Stimulated activated CD4-positive, alpha-beta T cell treated with anti-CD3 and anti-CD28 coated beads, Interleukin-1b, Interleukin-23, amount 100 ng/mL, for 4 hours (primary cell): Measurements from ENCODE around the gene FEN1.

Experiments used
- DNase-seq, 2 donors: peaks; one replicate each; pipeline ENCODE4 v3.0.0-alpha.2; 2020; ENCODE audit warnings: low read depth in 2 of 2

FEN1 gene

GRCh38 chr11:61841636-61842527 is 49.2 kb downstream of the FEN1 start:
- DNase-seq, result no peak

- DNase-seq, result no peak
Measured at GRCh38 chr11:61842528-61842820, 49.8 kb downstream of the FEN1 start.

- no peak for DNase-seq
Measured at GRCh38 chr11:61844909-61845565, 52.3 kb downstream of the FEN1 start.

GRCh38 chr11:61846362-61847020 is 53.8 kb downstream of the FEN1 start:
- DNase-seq, result no peak
